CD4-positive, alpha-beta memory T cell (primary cell): Measurements from ENCODE around the gene SNORC. TPM values are rescaled to one million over a fixed set of nuclear protein-coding genes. Genes with fewer than 3 reads are reported as not detected.
A peak's percentile ranks its signal among the peaks of the same experiment; 100 is the strongest.

Source experiments
- CTCF ChIA-PET: fragments of 350-600 bp; sonication (Branson Sonifier 250); formaldehyde crosslinking; loops from one replicate; lab custom pipeline; 2021; ENCODE audit warnings: inconsistent platforms; ENCODE audit not compliant: partially characterized antibody; lab: Charles Lee
- POLR2A ChIA-PET: fragments of 350-600 bp; sonication (Branson Sonifier 250); formaldehyde crosslinking; loops from one replicate; lab custom pipeline; 2021; ENCODE audit not compliant: partially characterized antibody; lab: Charles Lee
- DNase-seq, 5 donors: peaks; one replicate each; pipeline versions ENCODE4 v3.0.0 to v3.0.0-alpha.2; 2020 to 2022; ENCODE audit warnings: mixed read lengths in 1 of 5
- H3K27ac ChIP-seq: one replicate; pipeline ENCODE4 v1.7.0; 2013; ENCODE audit warnings: low read depth, low read length
- H3K27me3 ChIP-seq: 2 replicates; pipeline ENCODE4 v1.7.0; 2013; ENCODE audit warnings: mild to moderate bottlenecking, low read length, moderate library complexity; ENCODE audit not compliant: insufficient read depth
- H3K36me3 ChIP-seq: 2 replicates; pipeline ENCODE4 v1.7.0; 2013; ENCODE audit warnings: mild to moderate bottlenecking, low read length, moderate library complexity; ENCODE audit not compliant: insufficient read depth
- H3K4me1 ChIP-seq: 2 replicates; pipeline ENCODE4 v1.7.0; 2013; ENCODE audit warnings: mild to moderate bottlenecking, low read length, moderate library complexity; ENCODE audit not compliant: insufficient read depth
- H3K4me3 ChIP-seq, 2 donors: one replicate each; pipeline ENCODE4 v1.7.0; 2013; ENCODE audit warnings: low read length in 2 of 2, mild to moderate bottlenecking in 1 of 2
- H3K9me3 ChIP-seq, 2 donors: one replicate each; pipeline ENCODE4 v1.7.0; 2013; ENCODE audit warnings: low read length in 2 of 2, control low read depth in 1 of 2; ENCODE audit not compliant: control insufficient read depth in 1 of 2
- H3K27ac Mint-ChIP-seq, 7 donors: one replicate each; pipeline ENCODE4 v1.8.0; 2020 to 2021; ENCODE audit warnings: mixed read lengths in 7 of 7, mild to moderate bottlenecking in 6 of 7, inconsistent platforms in 3 of 7, moderate library complexity in 3 of 7
- H3K27me3 Mint-ChIP-seq, 2 donors: one replicate each; pipeline ENCODE4 v1.8.0; 2020 to 2021; ENCODE audit warnings: mixed read lengths in 2 of 2
- H3K36me3 Mint-ChIP-seq, 2 donors: one replicate each; pipeline ENCODE4 v1.8.0; 2020 to 2021; ENCODE audit warnings: mixed read lengths in 2 of 2, inconsistent platforms in 1 of 2, mild to moderate bottlenecking in 1 of 2
- H3K4me1 Mint-ChIP-seq, 4 donors: one replicate each; pipeline ENCODE4 v1.8.0; 2020 to 2021; ENCODE audit warnings: mixed read lengths in 4 of 4, mild to moderate bottlenecking in 1 of 4
- H3K4me3 Mint-ChIP-seq, 8 donors: one replicate each; pipeline ENCODE4 v1.8.0; 2020 to 2021; ENCODE audit warnings: mixed read lengths in 8 of 8, mild to moderate bottlenecking in 7 of 8, moderate library complexity in 6 of 8, inconsistent platforms in 3 of 8
- H3K9me3 Mint-ChIP-seq, 8 donors: one replicate each; pipeline ENCODE4 v1.8.0; 2020 to 2021; ENCODE audit warnings: mixed read lengths in 8 of 8, mild to moderate bottlenecking in 5 of 8, inconsistent platforms in 3 of 8, moderate library complexity in 1 of 8
- intact Hi-C: fragments of 100-400 bp; cut with micrococcal nuclease; formaldehyde crosslinking; loops from one replicate; pipeline ENCODE4 v1.15.1; 2023
- polyA plus RNA-seq, 2 donors: library from polyadenylated mRNA; unstranded; fragments of 300-500 nt; fragmentation: Illumina TruSeq; gene quantifications; one replicate each; pipeline ENCODE4 v1.2.3, GENCODE V29; 2021
- total RNA-seq, 2 experiments: library from RNA; stranded (reverse); gene quantifications; one replicate each; pipeline ENCODE4 v1.2.3, GENCODE V29; 2021

Gene SNORC
- total and polyA plus RNA-seq, 4 experiments from 2014 or later, result 0.14 to 1.5 (median 1.4) TPM; not detected in 1

DNA sequence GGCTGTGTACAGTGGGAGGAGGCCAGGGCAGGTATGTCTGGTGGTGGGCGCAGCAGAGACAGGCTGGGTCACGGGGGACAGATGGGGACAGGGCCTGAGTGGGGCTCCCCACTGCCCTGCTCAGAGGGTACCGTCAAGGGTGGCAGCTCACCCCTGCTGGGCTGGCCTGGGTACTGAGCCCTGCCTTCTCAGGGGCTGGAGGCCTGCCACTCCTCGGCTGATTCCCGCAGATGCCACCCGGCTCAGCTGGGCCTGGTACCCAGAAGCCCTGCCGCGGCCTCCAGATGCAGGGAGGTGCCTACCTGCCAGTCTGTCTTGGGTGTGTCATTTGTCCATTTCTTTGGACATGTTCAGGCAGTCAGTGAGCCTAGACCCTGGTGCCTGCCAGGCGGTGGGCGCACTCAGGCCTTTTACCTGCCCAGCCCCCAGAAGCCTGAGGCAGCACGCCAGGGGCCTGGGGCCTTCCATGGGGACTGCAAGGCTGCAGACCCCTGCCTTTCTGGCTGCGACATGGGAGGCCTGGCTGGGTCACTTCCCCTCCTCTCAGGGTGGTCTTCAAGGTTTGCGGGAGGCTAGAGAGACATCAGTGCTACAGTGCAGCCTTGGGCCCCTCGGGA is 3.3 kb downstream of the SNORC start:
- CTCF ChIA-PET, result no interaction called here
- no peak overlapping the region for H3K4me3 Mint-ChIP-seq

DNA sequence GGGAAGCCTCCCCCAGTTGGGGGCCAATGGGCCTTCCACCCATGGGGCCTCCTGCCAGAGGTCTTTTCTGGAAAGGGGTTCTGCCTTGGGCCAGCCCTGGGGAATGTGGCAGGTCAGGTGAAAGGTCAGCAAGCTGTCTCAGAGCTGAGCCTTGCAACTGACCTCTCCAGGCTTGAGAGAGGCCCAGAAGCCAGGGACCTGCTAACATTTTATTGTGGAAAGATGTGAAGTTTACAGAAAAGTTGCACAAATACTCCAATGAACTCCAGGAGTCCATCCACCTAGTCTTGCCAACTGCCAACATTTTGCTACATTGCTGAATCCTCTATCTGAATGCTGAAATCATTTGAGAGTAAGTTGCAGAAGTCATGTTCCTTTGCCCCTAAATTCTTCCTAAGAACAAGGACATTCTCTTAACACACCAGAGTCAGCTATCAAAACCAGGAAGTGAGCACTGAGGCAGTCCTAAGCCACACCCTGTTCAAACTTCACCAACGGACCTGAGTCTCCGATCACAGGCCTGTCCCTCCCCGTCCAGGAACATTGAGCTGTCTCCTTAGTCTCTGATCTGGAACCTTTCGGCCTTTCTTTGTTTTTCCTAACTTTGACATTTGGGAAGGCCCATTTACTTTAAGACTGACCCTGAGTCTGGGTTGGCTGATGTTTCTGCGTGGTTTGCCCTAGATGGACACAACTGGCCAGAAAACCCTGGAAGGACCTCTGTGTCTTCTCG is 4.0 kb downstream of the SNORC start:
- H3K27me3 Mint-ChIP-seq, result peaks cover 13% of the 10 kb centered on the region in 2 donors

More for the DNA sequence above, 3.3 kb downstream of the SNORC start:
- peaks cover 0 to 3% of the 10 kb centered on the region in 2 donors for H3K36me3 Mint-ChIP-seq
- Histone ChIP-seq H3K9me3 (no peaks in the 10 kb centered on the region), H3K4me1 (peaks cover 7% of the 10 kb centered on the region), H3K27ac (no peak overlapping the region), H3K27me3 (peaks cover 4% of the 10 kb centered on the region), H3K4me3 (no peak overlapping the region), H3K36me3 (no peaks in the 10 kb centered on the region)
- no peak overlapping the region for H3K27ac Mint-ChIP-seq
- peaks cover 13% of the 10 kb centered on the region in 2 donors for H3K27me3 Mint-ChIP-seq
- peaks cover 2 to 14% (median 7%) of the 10 kb centered on the region in 4 donors for H3K4me1 Mint-ChIP-seq
- intact Hi-C loops, result no loop called here
- peaks cover 0 to 2% (median 0%) of the 10 kb centered on the region in 8 donors for H3K9me3 Mint-ChIP-seq
- POLR2A ChIA-PET, result no interaction called here
- DNase-seq, result no peak

DNA sequence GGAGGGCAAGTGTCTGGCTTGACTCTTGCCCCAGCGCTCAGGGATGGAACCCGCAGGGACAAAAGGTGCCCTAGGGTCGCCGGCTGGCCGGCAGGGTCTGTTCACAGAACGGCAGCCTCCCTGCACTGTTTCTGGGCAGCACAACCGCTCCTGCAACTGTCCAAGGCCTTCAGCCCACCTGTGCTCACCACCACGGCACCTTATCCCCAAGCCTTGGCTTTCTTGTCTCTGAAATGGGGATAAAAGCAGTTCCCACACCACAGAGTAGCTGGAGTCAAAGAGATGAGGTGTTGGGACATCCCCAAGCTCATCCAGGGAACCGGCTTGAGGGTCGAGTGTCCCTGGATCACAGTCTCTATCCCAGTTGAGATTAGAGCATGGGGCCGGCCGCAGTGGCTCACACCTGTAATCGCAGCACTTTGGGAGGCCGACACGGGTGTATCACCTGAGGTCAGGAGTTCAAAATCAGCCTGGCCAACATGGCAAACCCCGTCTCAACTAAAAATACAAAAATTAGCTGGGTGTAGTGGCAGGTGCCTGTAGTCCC is 4.7 kb downstream of the SNORC start:
- no peak overlapping the region for H3K27ac ChIP-seq
- H3K27me3 ChIP-seq, result peaks cover 4% of the 10 kb centered on the region
- H3K36me3 Mint-ChIP-seq, result no peaks in the 10 kb centered on the region
- no peaks in the 10 kb centered on the region for H3K9me3 ChIP-seq
- CTCF ChIA-PET, result no interaction called here
- H3K4me1 Mint-ChIP-seq, result peaks cover 2 to 14% (median 7%) of the 10 kb centered on the region in 4 donors
- POLR2A ChIA-PET, result no interaction called here
- H3K36me3 ChIP-seq, result no peaks in the 10 kb centered on the region
- peaks cover 0 to 2% (median 0%) of the 10 kb centered on the region in 8 donors for H3K9me3 Mint-ChIP-seq
- no peak overlapping the region for H3K27ac Mint-ChIP-seq
- H3K4me3 Mint-ChIP-seq, result peak overlapping the region; percentile 13 to 71 (median 53)
- DNase-seq, result no peak
- peaks cover 7% of the 10 kb centered on the region for H3K4me1 ChIP-seq
- intact Hi-C loops, result no loop called here
- no peak overlapping the region for H3K4me3 ChIP-seq
- peaks cover 13% of the 10 kb centered on the region in 2 donors for H3K27me3 Mint-ChIP-seq

More for the DNA sequence above, 4.0 kb downstream of the SNORC start:
- H3K4me3 ChIP-seq, result no peak overlapping the region
- H3K27ac ChIP-seq, result no peak overlapping the region
- H3K9me3 ChIP-seq, result no peaks in the 10 kb centered on the region
- H3K4me3 Mint-ChIP-seq, result peak overlapping the region in 1 of 8 donors; percentile 13
- peaks cover 7% of the 10 kb centered on the region for H3K4me1 ChIP-seq
- H3K4me1 Mint-ChIP-seq, result peaks cover 2 to 14% (median 7%) of the 10 kb centered on the region in 4 donors
- no peak for DNase-seq
- CTCF ChIA-PET, result no interaction called here
- intact Hi-C loops, result no loop called here
- H3K9me3 Mint-ChIP-seq, result peaks cover 0 to 2% (median 0%) of the 10 kb centered on the region in 8 donors
- H3K36me3 Mint-ChIP-seq, result peaks cover 0 to 3% of the 10 kb centered on the region in 2 donors
- H3K36me3 ChIP-seq, result no peaks in the 10 kb centered on the region
- POLR2A ChIA-PET, result no interaction called here
- H3K27me3 ChIP-seq, result peaks cover 4% of the 10 kb centered on the region
- H3K27ac Mint-ChIP-seq, result no peak overlapping the region

DNA sequence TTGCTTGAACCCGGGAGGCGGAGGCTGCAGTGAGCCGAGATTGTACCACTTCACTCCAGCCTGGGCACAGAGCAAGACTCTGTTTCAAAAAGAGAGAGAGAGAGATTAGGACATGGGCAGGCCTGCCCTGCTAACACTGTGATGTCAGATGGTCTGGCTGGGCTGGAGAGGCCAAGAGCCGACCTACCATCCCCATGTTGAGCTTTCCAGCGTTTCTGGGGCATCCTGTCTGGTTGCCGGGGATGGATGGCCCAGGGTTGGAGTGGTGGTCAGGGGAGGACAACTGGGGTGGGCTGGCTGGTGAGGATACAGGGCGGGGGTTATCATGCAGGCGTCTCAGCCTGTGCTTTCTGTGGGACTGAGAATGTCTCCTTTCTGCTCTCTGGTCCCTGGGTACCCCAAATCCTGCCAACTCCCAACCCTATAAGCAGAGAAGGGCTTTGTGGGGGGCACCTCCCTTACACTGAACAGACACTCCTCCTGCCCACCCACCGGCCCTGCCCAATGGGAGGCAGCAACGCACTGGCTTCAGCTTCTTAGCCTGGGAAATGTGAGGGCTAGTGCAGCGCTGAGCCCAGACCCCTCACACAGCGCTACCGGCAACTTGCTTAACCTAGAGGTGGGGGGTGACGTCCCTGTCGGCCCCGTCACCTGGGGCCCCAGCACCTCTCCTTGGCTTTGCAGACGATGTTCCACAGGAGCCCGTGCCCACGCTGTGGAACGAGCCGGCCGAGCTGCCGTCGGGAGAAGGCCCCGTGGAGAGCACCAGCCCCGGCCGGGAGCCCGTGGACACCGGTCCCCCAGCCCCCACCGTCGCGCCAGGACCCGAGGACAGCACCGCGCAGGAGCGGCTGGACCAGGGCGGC is 5.4 kb downstream of the SNORC start:
- no peaks in the 10 kb centered on the region for H3K9me3 ChIP-seq
- peak overlapping the region in 1 of 7 donors; percentile 37 for H3K27ac Mint-ChIP-seq
- H3K27me3 ChIP-seq, result peaks cover 4% of the 10 kb centered on the region
- H3K36me3 Mint-ChIP-seq, result no peaks in the 10 kb centered on the region
- H3K9me3 Mint-ChIP-seq, result peaks cover 0 to 2% (median 0%) of the 10 kb centered on the region in 8 donors
- no peak overlapping the region for H3K4me3 ChIP-seq
- peaks cover 13% of the 10 kb centered on the region in 2 donors for H3K27me3 Mint-ChIP-seq
- CTCF ChIA-PET, result no interaction called here
- peak overlapping the region; percentile 22 to 71 (median 53) for H3K4me3 Mint-ChIP-seq
- H3K36me3 ChIP-seq, result no peaks in the 10 kb centered on the region
- no peak for DNase-seq
- H3K27ac ChIP-seq, result no peak overlapping the region
- H3K4me1 Mint-ChIP-seq, result peaks cover 2 to 14% (median 7%) of the 10 kb centered on the region in 4 donors
- H3K4me1 ChIP-seq, result peaks cover 7% of the 10 kb centered on the region
- POLR2A ChIA-PET, result no interaction called here
- intact Hi-C loops, result no loop called here

DNA sequence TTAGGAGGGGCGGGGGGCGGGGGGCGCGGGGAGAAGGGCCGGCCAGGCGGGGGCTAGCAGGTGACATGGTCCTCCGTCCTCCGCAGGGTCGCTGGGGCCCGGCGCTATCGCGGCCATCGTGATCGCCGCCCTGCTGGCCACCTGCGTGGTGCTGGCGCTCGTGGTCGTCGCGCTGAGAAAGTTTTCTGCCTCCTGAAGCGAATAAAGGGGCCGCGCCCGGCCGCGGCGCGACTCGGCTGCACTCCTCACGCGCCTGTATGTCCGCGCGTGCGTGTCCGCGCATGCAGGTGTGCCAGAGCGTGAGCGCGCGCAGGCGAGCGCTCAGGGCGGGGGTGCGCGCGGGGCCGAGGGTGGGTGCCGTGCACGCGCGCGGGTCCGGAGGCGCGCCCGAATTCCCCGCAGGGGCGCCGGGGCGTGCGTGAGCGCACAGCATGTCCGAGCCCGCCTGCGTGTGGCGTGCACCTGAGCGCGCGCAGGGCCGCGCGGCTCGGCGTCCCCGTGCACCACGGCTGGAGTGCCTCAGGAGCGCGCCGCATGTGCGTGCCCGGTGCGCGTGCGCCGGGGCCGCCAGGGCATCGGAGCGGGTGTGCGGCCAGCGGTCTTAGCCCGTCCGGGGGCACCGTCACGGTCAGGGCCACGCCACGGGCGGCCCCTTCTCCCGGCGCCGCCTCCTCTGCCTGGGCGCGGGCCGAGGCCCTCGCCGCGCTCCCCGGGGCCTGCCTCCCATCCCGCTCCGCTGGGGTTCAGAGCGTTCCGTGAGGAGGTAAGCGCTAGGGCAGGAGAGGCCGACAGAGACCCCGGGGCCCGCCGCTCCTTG is 6.3 kb downstream of the SNORC start:
- Histone ChIP-seq H3K4me1 (peaks cover 7% of the 10 kb centered on the region), H3K27ac (no peak overlapping the region), H3K4me3 (peak overlapping the region in 1 of 2 donors; percentile 28), H3K27me3 (peaks cover 4% of the 10 kb centered on the region), H3K9me3 (no peaks in the 10 kb centered on the region), H3K36me3 (no peaks in the 10 kb centered on the region)
- peaks cover 13% of the 10 kb centered on the region in 2 donors for H3K27me3 Mint-ChIP-seq
- H3K27ac Mint-ChIP-seq, result no peak overlapping the region
- ChIA-PET POLR2A (no interaction called here), CTCF (no interaction called here)
- intact Hi-C loops, result no loop called here
- H3K4me3 Mint-ChIP-seq, result peak overlapping the region in 7 of 8 donors; percentile 31 to 76 (median 49)
- peaks cover 0 to 2% (median 0%) of the 10 kb centered on the region in 8 donors for H3K9me3 Mint-ChIP-seq
- H3K36me3 Mint-ChIP-seq, result no peaks in the 10 kb centered on the region
- DNase-seq, result peak in 4 of 5 donors; percentile 24 to 43 (median 32)
- H3K4me1 Mint-ChIP-seq, result peaks cover 2 to 14% (median 7%) of the 10 kb centered on the region in 4 donors

DNA sequence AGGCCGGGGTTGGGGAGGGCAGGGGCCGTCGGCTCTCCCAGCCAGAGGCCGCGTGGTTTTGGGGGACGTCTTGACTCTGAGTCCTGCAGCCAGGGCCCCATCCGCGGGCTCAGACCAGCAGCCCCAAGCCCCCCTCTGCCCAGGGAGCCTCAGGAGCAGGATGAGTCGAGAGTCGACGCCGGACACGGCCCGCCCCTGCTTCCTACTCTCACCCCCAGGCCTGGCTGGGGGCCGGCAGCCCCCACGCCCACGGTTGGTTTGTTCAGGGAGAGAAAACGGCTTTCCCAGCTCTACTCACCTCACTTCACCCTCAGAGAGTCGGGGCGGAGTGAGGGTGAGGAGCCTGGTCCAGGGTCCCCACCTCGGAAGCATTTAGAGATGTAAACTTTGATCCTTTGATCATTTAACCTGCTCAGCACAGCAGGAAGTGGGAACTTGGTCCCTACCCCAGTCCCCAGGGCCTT is 6.9 kb downstream of the SNORC start:
- Histone ChIP-seq H3K9me3 (no peaks in the 10 kb centered on the region), H3K27ac (no peak overlapping the region), H3K4me1 (peaks cover 7% of the 10 kb centered on the region), H3K36me3 (no peaks in the 10 kb centered on the region), H3K4me3 (peak overlapping the region in 1 of 2 donors; percentile 28), H3K27me3 (peaks cover 4% of the 10 kb centered on the region)
- Mint-ChIP-seq H3K4me1 (peaks cover 2 to 14% (median 7%) of the 10 kb centered on the region in 4 donors), H3K27ac (no peak overlapping the region), H3K4me3 (peak overlapping the region in 5 of 8 donors; percentile 22 to 67 (median 47)), H3K9me3 (peaks cover 0 to 2% (median 0%) of the 10 kb centered on the region in 8 donors), H3K36me3 (no peaks in the 10 kb centered on the region), H3K27me3 (peaks cover 13% of the 10 kb centered on the region in 2 donors)
- DNase-seq, result no peak
- ChIA-PET CTCF (no interaction called here), POLR2A (no interaction called here)
- intact Hi-C loops, result no loop called here
